Measurements from ENCODE around the gene CFAP45.

Gene CFAP45

GRCh38 chr1:159868766-159869165 is 31.2 kb downstream of the CFAP45 start:
- peaks cover 26% of the 10 kb centered on the region for H3K4me1 ChIP-seq (ENCODE audit: control insufficient read depth, insufficient read depth, low read length, poor library complexity, severe bottlenecking)
- no peak overlapping the region for H3K27ac ChIP-seq (ENCODE audit: low read depth, low read length, severe bottlenecking)
- no peaks in the 10 kb centered on the region for H3K9me3 ChIP-seq (ENCODE audit: control insufficient read depth, low read length)
- WGBS, 2 experiments (ENCODE audit: insufficient coverage in 2 of 2): 74 to 80% methylated on average over 2 of the region's 3 CpGs
- no peaks in the 10 kb centered on the region for H3K36me3 ChIP-seq (ENCODE audit: control insufficient read depth, insufficient read depth, low read length)
- no peak overlapping the region for H3K4me3 ChIP-seq (ENCODE audit: extremely low read depth, insufficient read depth, low read length, poor library complexity, severe bottlenecking)

GRCh38 chr1:159867664-159868026 is 32.3 kb downstream of the CFAP45 start:
- 52 to 82% methylated on average over 4 to 9 of the region's 9 CpGs for WGBS, 2 experiments (ENCODE audit: insufficient coverage in 2 of 2)
- H3K4me1 ChIP-seq (ENCODE audit: control insufficient read depth, insufficient read depth, low read length, poor library complexity, severe bottlenecking): peaks cover 26% of the 10 kb centered on the region
- H3K9me3 ChIP-seq (ENCODE audit: control insufficient read depth, low read length): no peaks in the 10 kb centered on the region
- H3K36me3 ChIP-seq (ENCODE audit: control insufficient read depth, insufficient read depth, low read length): no peaks in the 10 kb centered on the region
- H3K27ac ChIP-seq (ENCODE audit: low read depth, low read length, severe bottlenecking): no peak overlapping the region
- no peak overlapping the region for H3K4me3 ChIP-seq (ENCODE audit: extremely low read depth, insufficient read depth, low read length, poor library complexity, severe bottlenecking)

- H3K27ac ChIP-seq (ENCODE audit: low read depth, low read length, severe bottlenecking): no peak overlapping the region
- H3K36me3 ChIP-seq (ENCODE audit: control insufficient read depth, insufficient read depth, low read length): no peaks in the 10 kb centered on the region
- 87 to 91% methylated on average over 11 to 12 of the region's 14 CpGs for whole genome bisulfite sequencing, 2 experiments (ENCODE audit: insufficient coverage in 2 of 2)
Measured at GRCh38 chr1:159866905-159867663, 32.9 kb downstream of the CFAP45 start.

GRCh38 chr1:159866066-159866465 is 33.9 kb downstream of the CFAP45 start:
- Histone ChIP-seq H3K27ac (ENCODE audit: low read depth, low read length, severe bottlenecking) (no peak overlapping the region), H3K4me3 (ENCODE audit: extremely low read depth, insufficient read depth, low read length, poor library complexity, severe bottlenecking) (no peak overlapping the region), H3K9me3 (ENCODE audit: control insufficient read depth, low read length) (no peaks in the 10 kb centered on the region), H3K36me3 (ENCODE audit: control insufficient read depth, insufficient read depth, low read length) (no peaks in the 10 kb centered on the region), H3K4me1 (ENCODE audit: control insufficient read depth, insufficient read depth, low read length, poor library complexity, severe bottlenecking) (peaks cover 26% of the 10 kb centered on the region)
- WGBS, 2 experiments (ENCODE audit: insufficient coverage in 2 of 2): 60% methylated on average over 1 of the region's 1 CpG; no CpG with 5 or more reads in 1 of the 2 experiments

More at GRCh38 chr1:159866905-159867663, 32.9 kb downstream of the CFAP45 start:
- no peaks in the 10 kb centered on the region for H3K9me3 ChIP-seq (ENCODE audit: control insufficient read depth, low read length)
- H3K4me3 ChIP-seq (ENCODE audit: extremely low read depth, insufficient read depth, low read length, poor library complexity, severe bottlenecking): no peak overlapping the region
- peaks cover 26% of the 10 kb centered on the region for H3K4me1 ChIP-seq (ENCODE audit: control insufficient read depth, insufficient read depth, low read length, poor library complexity, severe bottlenecking)

GRCh38 chr1:159864262-159864661 is 35.7 kb downstream of the CFAP45 start:
- Histone ChIP-seq H3K27ac (ENCODE audit: low read depth, low read length, severe bottlenecking) (no peak overlapping the region), H3K36me3 (ENCODE audit: control insufficient read depth, insufficient read depth, low read length) (no peaks in the 10 kb centered on the region), H3K9me3 (ENCODE audit: control insufficient read depth, low read length) (no peaks in the 10 kb centered on the region), H3K4me1 (ENCODE audit: control insufficient read depth, insufficient read depth, low read length, poor library complexity, severe bottlenecking) (peaks cover 28% of the 10 kb centered on the region), H3K4me3 (ENCODE audit: extremely low read depth, insufficient read depth, low read length, poor library complexity, severe bottlenecking) (no peak overlapping the region)
- WGBS, 2 experiments (ENCODE audit: insufficient coverage in 2 of 2): 90 to 96% methylated on average over 2 of the region's 2 CpGs

- no peak within 1 kb of the TSS for H3K4me3 ChIP-seq (ENCODE audit: extremely low read depth, insufficient read depth, low read length, poor library complexity, severe bottlenecking)
- H3K4me1 ChIP-seq (ENCODE audit: control insufficient read depth, insufficient read depth, low read length, poor library complexity, severe bottlenecking): peaks cover 16% of the 10 kb centered on the region
- 92 to 100% methylated on average over 2 to 3 of the region's 4 CpGs for WGBS, 2 experiments (ENCODE audit: insufficient coverage in 2 of 2)
- H3K9me3 ChIP-seq (ENCODE audit: control insufficient read depth, low read length): no peaks in the 10 kb centered on the region
- H3K36me3 ChIP-seq (ENCODE audit: control insufficient read depth, insufficient read depth, low read length): no peaks in the 10 kb centered on the region
- H3K27ac ChIP-seq (ENCODE audit: low read depth, low read length, severe bottlenecking): no peak within 1 kb of the TSS
Measured at GRCh38 chr1:159862557-159862956, 37.4 kb downstream of the CFAP45 start, which contains the start of gene VSIG8. Gene VSIG8 (minus strand): TSS chr1:159862657. CDS start chr1:159862521, 136 bp downstream.

- 73 to 83% methylated on average over 4 to 5 of the region's 5 CpGs for WGBS, 2 experiments (ENCODE audit: insufficient coverage in 2 of 2)
- H3K9me3 ChIP-seq (ENCODE audit: control insufficient read depth, low read length): no peaks in the 10 kb centered on the region
- peaks cover 14% of the 10 kb centered on the region for H3K4me1 ChIP-seq (ENCODE audit: control insufficient read depth, insufficient read depth, low read length, poor library complexity, severe bottlenecking)
- H3K4me3 ChIP-seq (ENCODE audit: extremely low read depth, insufficient read depth, low read length, poor library complexity, severe bottlenecking): no peak overlapping the region
- H3K27ac ChIP-seq (ENCODE audit: low read depth, low read length, severe bottlenecking): no peak overlapping the region
- H3K36me3 ChIP-seq (ENCODE audit: control insufficient read depth, insufficient read depth, low read length): no peaks in the 10 kb centered on the region
Measured at GRCh38 chr1:159862031-159862430, 37.9 kb downstream of the CFAP45 start.

GRCh38 chr1:159861218-159861617 is 38.7 kb downstream of the CFAP45 start:
- Histone ChIP-seq H3K4me3 (ENCODE audit: extremely low read depth, insufficient read depth, low read length, poor library complexity, severe bottlenecking) (no peak overlapping the region), H3K4me1 (ENCODE audit: control insufficient read depth, insufficient read depth, low read length, poor library complexity, severe bottlenecking) (peaks cover 13% of the 10 kb centered on the region), H3K9me3 (ENCODE audit: control insufficient read depth, low read length) (no peaks in the 10 kb centered on the region), H3K36me3 (ENCODE audit: control insufficient read depth, insufficient read depth, low read length) (no peaks in the 10 kb centered on the region), H3K27ac (ENCODE audit: low read depth, low read length, severe bottlenecking) (no peak overlapping the region)
- 48 to 76% methylated on average over 3 to 5 of the region's 8 CpGs for WGBS, 2 experiments (ENCODE audit: insufficient coverage in 2 of 2)

GRCh38 chr1:159860456-159860855 is 39.5 kb downstream of the CFAP45 start:
- peaks cover 7% of the 10 kb centered on the region for H3K4me1 ChIP-seq (ENCODE audit: control insufficient read depth, insufficient read depth, low read length, poor library complexity, severe bottlenecking)
- 51 to 85% methylated on average over 2 of the region's 3 CpGs for WGBS, 2 experiments (ENCODE audit: insufficient coverage in 2 of 2)
- H3K27ac ChIP-seq (ENCODE audit: low read depth, low read length, severe bottlenecking): no peak overlapping the region
- no peaks in the 10 kb centered on the region for H3K36me3 ChIP-seq (ENCODE audit: control insufficient read depth, insufficient read depth, low read length)
- H3K4me3 ChIP-seq (ENCODE audit: extremely low read depth, insufficient read depth, low read length, poor library complexity, severe bottlenecking): no peak overlapping the region
- no peaks in the 10 kb centered on the region for H3K9me3 ChIP-seq (ENCODE audit: control insufficient read depth, low read length)

GRCh38 chr1:159859767-159860322 is 40.1 kb downstream of the CFAP45 start:
- H3K36me3 ChIP-seq (ENCODE audit: control insufficient read depth, insufficient read depth, low read length): no peaks in the 10 kb centered on the region
- WGBS, 2 experiments (ENCODE audit: insufficient coverage in 2 of 2): 88 to 95% methylated on average over 5 to 7 of the region's 7 CpGs
- H3K9me3 ChIP-seq (ENCODE audit: control insufficient read depth, low read length): no peaks in the 10 kb centered on the region
- no peak overlapping the region for H3K27ac ChIP-seq (ENCODE audit: low read depth, low read length, severe bottlenecking)
- peaks cover 7% of the 10 kb centered on the region for H3K4me1 ChIP-seq (ENCODE audit: control insufficient read depth, insufficient read depth, low read length, poor library complexity, severe bottlenecking)
- no peak overlapping the region for H3K4me3 ChIP-seq (ENCODE audit: extremely low read depth, insufficient read depth, low read length, poor library complexity, severe bottlenecking)

- H3K36me3 ChIP-seq (ENCODE audit: control insufficient read depth, insufficient read depth, low read length): no peaks in the 10 kb centered on the region
- no peak overlapping the region for H3K4me3 ChIP-seq (ENCODE audit: extremely low read depth, insufficient read depth, low read length, poor library complexity, severe bottlenecking)
- no peak overlapping the region for H3K27ac ChIP-seq (ENCODE audit: low read depth, low read length, severe bottlenecking)
- H3K9me3 ChIP-seq (ENCODE audit: control insufficient read depth, low read length): no peaks in the 10 kb centered on the region
- 88 to 95% methylated on average over 5 to 6 of the region's 6 CpGs for WGBS, 2 experiments (ENCODE audit: insufficient coverage in 2 of 2)
- H3K4me1 ChIP-seq (ENCODE audit: control insufficient read depth, insufficient read depth, low read length, poor library complexity, severe bottlenecking): peaks cover 20% of the 10 kb centered on the region
Measured at GRCh38 chr1:159857889-159858288, 42.1 kb downstream of the CFAP45 start.

Measured in mesodermal cell (in vitro differentiated cells).